Osteocyte (in vitro differentiated cells): ENCODE data around the gene SLC37A4. TPM values are rescaled to one million over a fixed set of nuclear protein-coding genes. Genes with fewer than 3 reads are reported as not detected.
A peak's percentile ranks its signal among the peaks of the same experiment; 100 is the strongest.

Source experiments
- DNase-seq: peaks from one replicate; pipeline ENCODE4 v3.0.0; 2021; ENCODE audit warnings: mixed read lengths; ENCODE audit not compliant: unreplicated experiment; ENCODE audit errors: extremely low spot score
- H3K27ac Mint-ChIP-seq: one replicate; pipeline ENCODE4 v1.8.0; 2021; ENCODE audit warnings: mild to moderate bottlenecking, mixed read lengths; ENCODE audit not compliant: unreplicated experiment
- H3K27me3 Mint-ChIP-seq: one replicate; pipeline ENCODE4 v1.8.0; 2021; ENCODE audit warnings: mixed read lengths; ENCODE audit not compliant: unreplicated experiment
- H3K36me3 Mint-ChIP-seq: one replicate; pipeline ENCODE4 v1.8.0; 2021; ENCODE audit warnings: mixed read lengths; ENCODE audit not compliant: unreplicated experiment
- H3K4me1 Mint-ChIP-seq: one replicate; pipeline ENCODE4 v1.8.0; 2021; ENCODE audit warnings: mixed read lengths; ENCODE audit not compliant: unreplicated experiment
- H3K4me3 Mint-ChIP-seq: one replicate; pipeline ENCODE4 v1.8.0; 2021; ENCODE audit warnings: mild to moderate bottlenecking, moderate library complexity, mixed read lengths; ENCODE audit not compliant: unreplicated experiment
- H3K9me3 Mint-ChIP-seq: one replicate; pipeline ENCODE4 v1.8.0; 2021; ENCODE audit warnings: mixed read lengths; ENCODE audit not compliant: unreplicated experiment
- CTCF ChIP-seq: fragments of 200-600 bp; sonication (generic); IDR thresholded peaks from 2 replicates; pipeline ENCODE4 v1.5.0; 2021; ENCODE audit warnings: antibody characterized with exemption, mild to moderate bottlenecking, moderate library complexity
- total RNA-seq: library from RNA; stranded (reverse); gene quantifications from 2 replicates; pipeline ENCODE4 v1.2.1, GENCODE V29; 2021

Gene SLC37A4
- total RNA-seq, 1 donor from 2014 or later = 16.3 TPM

- no peak for DNase-seq
- Mint-ChIP-seq H3K4me1 (peaks cover 24% of the 10 kb centered on the region), H3K36me3 (peaks cover 28% of the 10 kb centered on the region), H3K4me3 (peak overlapping the region; percentile 96), H3K27ac (peak overlapping the region; percentile 94), H3K27me3 (no peaks in the 10 kb centered on the region), H3K9me3 (no peaks in the 10 kb centered on the region)
- no peak for TF ChIP-seq CTCF
Measured at GRCh38 chr11:119056421-119056999, 25.8 kb upstream of the SLC37A4 start.

GRCh38 chr11:119055901-119056300 is 25.2 kb upstream of the SLC37A4 start:
- TF ChIP-seq CTCF = peak; percentile 30
- Mint-ChIP-seq H3K27ac (peak overlapping the region; percentile 84), H3K9me3 (no peaks in the 10 kb centered on the region), H3K27me3 (no peaks in the 10 kb centered on the region), H3K36me3 (peaks cover 34% of the 10 kb centered on the region), H3K4me1 (peaks cover 24% of the 10 kb centered on the region), H3K4me3 (peak overlapping the region; percentile 96)
- no peak for DNase-seq

- H3K36me3 Mint-ChIP-seq = peaks cover 42% of the 10 kb centered on the region
- DNase-seq = no peak
- H3K9me3 Mint-ChIP-seq = no peaks in the 10 kb centered on the region
- TF ChIP-seq CTCF = no peak
- no peaks in the 10 kb centered on the region for H3K27me3 Mint-ChIP-seq
- H3K27ac Mint-ChIP-seq = no peak overlapping the region
- peaks cover 24% of the 10 kb centered on the region for H3K4me1 Mint-ChIP-seq
- H3K4me3 Mint-ChIP-seq = no peak overlapping the region
Measured at GRCh38 chr11:119054418-119054817, 23.7 kb upstream of the SLC37A4 start.

GRCh38 chr11:119052163-119052814 is 21.6 kb upstream of the SLC37A4 start:
- no peak overlapping the region for H3K27ac Mint-ChIP-seq
- peaks cover 13% of the 10 kb centered on the region for H3K4me1 Mint-ChIP-seq
- H3K36me3 Mint-ChIP-seq = peaks cover 57% of the 10 kb centered on the region
- no peak overlapping the region for H3K4me3 Mint-ChIP-seq
- no peak for DNase-seq
- no peaks in the 10 kb centered on the region for H3K9me3 Mint-ChIP-seq
- no peaks in the 10 kb centered on the region for H3K27me3 Mint-ChIP-seq
- no peak for TF ChIP-seq CTCF

GRCh38 chr11:119051440-119052162 is 20.9 kb upstream of the SLC37A4 start:
- no peak for TF ChIP-seq CTCF
- Mint-ChIP-seq H3K4me3 (no peak overlapping the region), H3K9me3 (no peaks in the 10 kb centered on the region), H3K27me3 (no peaks in the 10 kb centered on the region), H3K4me1 (peaks cover 13% of the 10 kb centered on the region), H3K36me3 (peaks cover 60% of the 10 kb centered on the region), H3K27ac (no peak overlapping the region)
- no peak for DNase-seq
